CD4-positive, alpha-beta memory T cell (primary cell): ENCODE results near the gene GMNC. TPM values are rescaled to one million over a fixed set of nuclear protein-coding genes. Genes with fewer than 3 reads are reported as not detected.

ENCODE experiments used
- CTCF ChIA-PET: fragments of 350-600 bp; sonication (Branson Sonifier 250); formaldehyde crosslinking; loops from one replicate; lab custom pipeline; 2021; ENCODE audit warnings: inconsistent platforms; ENCODE audit not compliant: partially characterized antibody; lab: Charles Lee
- POLR2A ChIA-PET: fragments of 350-600 bp; sonication (Branson Sonifier 250); formaldehyde crosslinking; loops from one replicate; lab custom pipeline; 2021; ENCODE audit not compliant: partially characterized antibody; lab: Charles Lee
- DNase-seq, 5 donors: peaks; one replicate each; pipeline versions ENCODE4 v3.0.0 to v3.0.0-alpha.2; 2020 to 2022; ENCODE audit warnings: mixed read lengths in 1 of 5
- H3K27ac ChIP-seq: one replicate; pipeline ENCODE4 v1.7.0; 2013; ENCODE audit warnings: low read depth, low read length
- H3K27me3 ChIP-seq: 2 replicates; pipeline ENCODE4 v1.7.0; 2013; ENCODE audit warnings: mild to moderate bottlenecking, low read length, moderate library complexity; ENCODE audit not compliant: insufficient read depth
- H3K36me3 ChIP-seq: 2 replicates; pipeline ENCODE4 v1.7.0; 2013; ENCODE audit warnings: mild to moderate bottlenecking, low read length, moderate library complexity; ENCODE audit not compliant: insufficient read depth
- H3K4me1 ChIP-seq: 2 replicates; pipeline ENCODE4 v1.7.0; 2013; ENCODE audit warnings: mild to moderate bottlenecking, low read length, moderate library complexity; ENCODE audit not compliant: insufficient read depth
- H3K4me3 ChIP-seq, 2 donors: one replicate each; pipeline ENCODE4 v1.7.0; 2013; ENCODE audit warnings: low read length in 2 of 2, mild to moderate bottlenecking in 1 of 2
- H3K9me3 ChIP-seq, 2 donors: one replicate each; pipeline ENCODE4 v1.7.0; 2013; ENCODE audit warnings: low read length in 2 of 2, control low read depth in 1 of 2; ENCODE audit not compliant: control insufficient read depth in 1 of 2
- H3K27ac Mint-ChIP-seq, 7 donors: one replicate each; pipeline ENCODE4 v1.8.0; 2020 to 2021; ENCODE audit warnings: mixed read lengths in 7 of 7, mild to moderate bottlenecking in 6 of 7, inconsistent platforms in 3 of 7, moderate library complexity in 3 of 7
- H3K27me3 Mint-ChIP-seq, 2 donors: one replicate each; pipeline ENCODE4 v1.8.0; 2020 to 2021; ENCODE audit warnings: mixed read lengths in 2 of 2
- H3K36me3 Mint-ChIP-seq, 2 donors: one replicate each; pipeline ENCODE4 v1.8.0; 2020 to 2021; ENCODE audit warnings: mixed read lengths in 2 of 2, inconsistent platforms in 1 of 2, mild to moderate bottlenecking in 1 of 2
- H3K4me1 Mint-ChIP-seq, 4 donors: one replicate each; pipeline ENCODE4 v1.8.0; 2020 to 2021; ENCODE audit warnings: mixed read lengths in 4 of 4, mild to moderate bottlenecking in 1 of 4
- H3K4me3 Mint-ChIP-seq, 8 donors: one replicate each; pipeline ENCODE4 v1.8.0; 2020 to 2021; ENCODE audit warnings: mixed read lengths in 8 of 8, mild to moderate bottlenecking in 7 of 8, moderate library complexity in 6 of 8, inconsistent platforms in 3 of 8
- H3K9me3 Mint-ChIP-seq, 8 donors: one replicate each; pipeline ENCODE4 v1.8.0; 2020 to 2021; ENCODE audit warnings: mixed read lengths in 8 of 8, mild to moderate bottlenecking in 5 of 8, inconsistent platforms in 3 of 8, moderate library complexity in 1 of 8
- intact Hi-C: fragments of 100-400 bp; cut with micrococcal nuclease; formaldehyde crosslinking; loops from one replicate; pipeline ENCODE4 v1.15.1; 2023
- polyA plus RNA-seq, 2 donors: library from polyadenylated mRNA; unstranded; fragments of 300-500 nt; fragmentation: Illumina TruSeq; gene quantifications; one replicate each; pipeline ENCODE4 v1.2.3, GENCODE V29; 2021
- total RNA-seq, 2 experiments: library from RNA; stranded (reverse); gene quantifications; one replicate each; pipeline ENCODE4 v1.2.3, GENCODE V29; 2021

GMNC gene
- total and polyA plus RNA-seq, 4 experiments from 2014 or later, result not detected

DNA sequence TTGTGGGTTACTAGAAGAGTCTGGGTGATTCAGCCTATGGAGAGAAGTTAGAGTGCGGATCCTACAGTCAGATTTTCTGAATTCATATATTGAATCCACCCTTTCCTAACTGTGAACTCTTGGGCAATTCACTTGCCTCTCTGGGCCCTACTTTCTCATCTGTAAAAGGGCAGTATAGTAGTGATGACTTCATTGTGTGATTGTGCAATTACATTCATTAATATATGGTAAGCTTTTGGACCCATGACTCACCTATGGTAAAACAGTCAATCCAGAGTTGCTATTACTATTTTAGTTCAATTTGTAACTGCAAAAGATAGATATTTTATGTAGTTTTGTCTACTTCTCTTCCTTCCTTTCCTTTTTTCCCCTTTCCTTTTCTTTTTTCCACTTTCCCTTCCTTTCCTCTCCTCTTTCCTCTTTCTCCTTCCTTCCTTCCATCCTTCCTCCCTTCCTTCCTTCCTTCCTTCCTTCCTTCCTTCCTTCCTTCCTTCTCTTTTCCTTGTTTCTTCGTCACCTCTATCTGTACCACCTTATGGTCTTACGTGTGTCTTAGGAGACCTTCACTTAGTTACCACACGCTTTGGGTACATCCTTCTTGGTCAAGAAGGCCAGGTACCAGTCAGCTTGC lies 37.0 kb downstream of the GMNC start:
- intact Hi-C loops, result no loop called here
- H3K4me1 Mint-ChIP-seq, result no peaks in the 10 kb centered on the region
- no peak overlapping the region for H3K4me3 Mint-ChIP-seq
- ChIA-PET POLR2A (no interaction called here), CTCF (no interaction called here)
- H3K9me3 Mint-ChIP-seq, result peaks cover 0 to 2% (median 0%) of the 10 kb centered on the region in 8 donors
- no peak overlapping the region for H3K27ac Mint-ChIP-seq
- H3K9me3 ChIP-seq, result no peaks in the 10 kb centered on the region
- H3K4me3 ChIP-seq, result no peak overlapping the region
- no peaks in the 10 kb centered on the region for H3K27me3 Mint-ChIP-seq
- no peaks in the 10 kb centered on the region for H3K36me3 Mint-ChIP-seq
- H3K27ac ChIP-seq, result no peak overlapping the region
- no peaks in the 10 kb centered on the region for H3K4me1 ChIP-seq
- H3K36me3 ChIP-seq, result no peaks in the 10 kb centered on the region
- no peak for DNase-seq
- no peaks in the 10 kb centered on the region for H3K27me3 ChIP-seq

- H3K27ac ChIP-seq, result no peak overlapping the region
- no peaks in the 10 kb centered on the region for H3K27me3 ChIP-seq
- intact Hi-C loops, result no loop called here
- H3K36me3 Mint-ChIP-seq, result no peaks in the 10 kb centered on the region
- DNase-seq, result no peak
- no peaks in the 10 kb centered on the region for H3K4me1 ChIP-seq
- peaks cover 0 to 4% (median 2%) of the 10 kb centered on the region in 8 donors for H3K9me3 Mint-ChIP-seq
- no peak overlapping the region for H3K27ac Mint-ChIP-seq
- ChIA-PET POLR2A (no interaction called here), CTCF (interaction anchor here (0.7 kb wide), 1 partner anchor 15 kb away, joined by 3 read pairs; no protein-coding TSS in a partner anchor)
- H3K4me3 Mint-ChIP-seq, result no peak overlapping the region
- H3K4me3 ChIP-seq, result no peak overlapping the region
- H3K4me1 Mint-ChIP-seq, result no peaks in the 10 kb centered on the region
- H3K9me3 ChIP-seq, result no peaks in the 10 kb centered on the region
- H3K27me3 Mint-ChIP-seq, result no peaks in the 10 kb centered on the region
- no peaks in the 10 kb centered on the region for H3K36me3 ChIP-seq
Measured at GRCh38 chr3:190811775-190812480, 50.6 kb downstream of the GMNC start.

DNA sequence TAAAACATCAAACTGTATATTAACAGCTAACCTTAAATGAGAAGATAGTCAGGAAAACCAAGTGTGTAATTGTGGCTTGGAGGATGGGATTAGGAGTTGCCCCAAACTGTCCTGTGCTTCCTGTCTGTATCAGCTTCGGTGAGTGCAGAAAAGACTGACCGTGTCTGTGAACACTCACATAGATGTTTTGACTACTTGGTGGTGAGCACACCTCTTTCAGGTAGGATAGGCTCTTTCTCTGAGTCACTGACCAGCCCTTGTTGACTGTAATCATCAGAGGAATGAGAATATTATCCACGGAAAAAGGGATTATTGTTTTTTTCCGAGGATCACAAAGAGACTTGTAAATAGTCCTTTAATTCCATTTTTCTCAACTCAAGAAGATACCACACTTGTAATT lies 51.5 kb downstream of the GMNC start:
- H3K4me3 Mint-ChIP-seq, result no peak overlapping the region
- no peaks in the 10 kb centered on the region for H3K36me3 Mint-ChIP-seq
- Histone ChIP-seq H3K36me3 (no peaks in the 10 kb centered on the region), H3K27ac (no peak overlapping the region), H3K9me3 (no peaks in the 10 kb centered on the region), H3K27me3 (no peaks in the 10 kb centered on the region), H3K4me3 (no peak overlapping the region), H3K4me1 (no peaks in the 10 kb centered on the region)
- CTCF ChIA-PET, result interaction anchor here (0.7 kb wide), 1 partner anchor 14 kb away, joined by 3 read pairs; no protein-coding TSS in a partner anchor
- no peaks in the 10 kb centered on the region for H3K27me3 Mint-ChIP-seq
- POLR2A ChIA-PET, result no interaction called here
- H3K27ac Mint-ChIP-seq, result no peak overlapping the region
- intact Hi-C loops, result no loop called here
- no peaks in the 10 kb centered on the region for H3K4me1 Mint-ChIP-seq
- no peak for DNase-seq
- H3K9me3 Mint-ChIP-seq, result peaks cover 0 to 3% (median 0%) of the 10 kb centered on the region in 8 donors

DNA sequence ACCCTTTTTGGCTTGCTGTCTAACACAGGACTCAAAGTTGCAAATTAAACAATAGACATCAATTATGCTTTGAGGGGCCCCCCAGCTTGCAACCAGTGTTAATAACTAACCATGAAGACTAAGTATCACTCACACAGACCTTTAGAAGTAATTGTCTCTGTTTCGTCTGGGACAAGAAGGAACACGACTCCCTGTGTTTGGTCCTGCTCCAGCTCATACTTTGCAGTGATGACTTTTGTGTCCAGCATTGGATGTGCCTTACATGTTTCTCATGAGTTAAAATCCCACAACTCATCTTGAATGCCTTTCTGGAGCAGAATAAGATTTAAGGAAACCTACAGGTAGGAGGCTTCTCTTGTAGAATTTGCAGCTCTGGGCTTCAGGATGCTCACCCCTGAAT lies 53.1 kb downstream of the GMNC start:
- Histone ChIP-seq H3K27me3 (no peaks in the 10 kb centered on the region), H3K27ac (no peak overlapping the region), H3K4me1 (no peaks in the 10 kb centered on the region), H3K36me3 (no peaks in the 10 kb centered on the region), H3K9me3 (no peaks in the 10 kb centered on the region), H3K4me3 (no peak overlapping the region)
- no peak overlapping the region for H3K4me3 Mint-ChIP-seq
- H3K4me1 Mint-ChIP-seq, result no peaks in the 10 kb centered on the region
- peaks cover 0 to 3% (median 0%) of the 10 kb centered on the region in 8 donors for H3K9me3 Mint-ChIP-seq
- no peak overlapping the region for H3K27ac Mint-ChIP-seq
- H3K36me3 Mint-ChIP-seq, result no peaks in the 10 kb centered on the region
- ChIA-PET POLR2A (no interaction called here), CTCF (no interaction called here)
- DNase-seq, result no peak
- intact Hi-C loops, result no loop called here
- H3K27me3 Mint-ChIP-seq, result no peaks in the 10 kb centered on the region

DNA sequence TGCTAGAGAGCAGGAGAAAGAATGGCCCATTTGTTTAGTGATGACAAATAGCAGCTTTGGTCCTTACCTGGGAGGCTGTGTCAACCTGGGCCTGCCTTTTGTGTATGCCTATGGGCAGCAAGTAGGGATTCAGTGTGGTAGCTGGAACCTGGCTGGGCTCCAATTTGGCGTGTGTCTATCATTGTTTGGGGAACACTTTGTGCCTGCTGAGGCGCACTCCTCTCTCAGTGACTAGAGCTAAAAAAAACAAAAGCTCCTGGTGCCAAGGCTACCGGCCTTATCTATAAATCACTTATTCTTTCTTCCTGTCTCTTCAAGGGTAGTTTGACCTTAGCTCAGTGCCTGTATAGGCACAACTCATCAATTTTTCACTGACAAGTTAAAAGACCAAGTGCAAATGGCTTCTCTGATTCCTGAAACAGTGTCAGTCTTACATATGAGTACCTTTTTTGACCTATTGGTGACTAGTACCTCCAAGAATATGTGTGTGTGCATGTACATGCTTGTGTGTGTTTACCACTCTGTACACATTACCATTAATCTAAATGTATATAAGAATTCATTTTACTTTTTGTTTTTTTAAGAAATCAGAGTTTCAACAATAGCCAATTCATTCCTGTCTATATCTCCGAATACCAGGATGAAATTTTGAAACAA lies 54.6 kb downstream of the GMNC start:
- POLR2A ChIA-PET, result no interaction called here
- no peaks in the 10 kb centered on the region for H3K4me1 ChIP-seq
- H3K4me1 Mint-ChIP-seq, result no peaks in the 10 kb centered on the region
- H3K36me3 ChIP-seq, result no peaks in the 10 kb centered on the region
- H3K27me3 Mint-ChIP-seq, result no peaks in the 10 kb centered on the region
- no peaks in the 10 kb centered on the region for H3K36me3 Mint-ChIP-seq
- intact Hi-C loops, result no loop called here
- H3K27me3 ChIP-seq, result no peaks in the 10 kb centered on the region
- no peak overlapping the region for H3K4me3 Mint-ChIP-seq
- DNase-seq, result no peak
- H3K27ac ChIP-seq, result no peak overlapping the region
- no peak overlapping the region for H3K27ac Mint-ChIP-seq
- no peaks in the 10 kb centered on the region for H3K9me3 Mint-ChIP-seq
- H3K4me3 ChIP-seq, result no peak overlapping the region
- CTCF ChIA-PET, result no interaction called here
- H3K9me3 ChIP-seq, result no peaks in the 10 kb centered on the region
